T-helper 1 cell (primary cell): ENCODE results near the gene WLS.
A peak's percentile ranks its signal among the peaks of the same experiment; 100 is the strongest.
"Not testable (repeated sequence)": the region's sequence is repeated elsewhere in the genome, so short reads cannot be mapped to it uniquely, and the experiment has no call there.

Source experiments
- DNase-seq, 5 donors: peaks; one replicate each; pipeline ENCODE4 v3.0.0-alpha.2; 2012 to 2020

WLS gene

GRCh38 chr1:68197891-68198290 lies 34.4 kb downstream of the WLS start:
- no peak for DNase-seq

DNA sequence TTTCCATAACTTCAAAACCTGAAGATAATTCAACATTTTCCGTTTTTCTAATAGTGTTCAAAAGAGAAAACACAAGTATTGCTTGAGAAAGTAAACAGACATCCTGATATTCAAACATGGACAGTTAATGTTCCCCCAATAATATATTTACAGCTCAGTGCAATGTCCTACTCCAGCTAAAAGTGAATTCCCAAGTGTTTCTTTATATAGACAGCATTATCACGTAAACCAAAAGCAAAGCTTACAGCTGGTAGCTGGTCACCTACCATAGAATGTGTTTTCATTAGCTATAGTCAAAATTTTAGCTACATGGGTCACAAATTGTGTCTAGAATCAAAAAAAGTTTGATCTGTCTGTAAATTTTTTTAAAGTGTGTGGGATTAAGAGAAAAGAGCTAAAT lies 34.9 kb downstream of the WLS start:
- DNase-seq: no peak

DNA sequence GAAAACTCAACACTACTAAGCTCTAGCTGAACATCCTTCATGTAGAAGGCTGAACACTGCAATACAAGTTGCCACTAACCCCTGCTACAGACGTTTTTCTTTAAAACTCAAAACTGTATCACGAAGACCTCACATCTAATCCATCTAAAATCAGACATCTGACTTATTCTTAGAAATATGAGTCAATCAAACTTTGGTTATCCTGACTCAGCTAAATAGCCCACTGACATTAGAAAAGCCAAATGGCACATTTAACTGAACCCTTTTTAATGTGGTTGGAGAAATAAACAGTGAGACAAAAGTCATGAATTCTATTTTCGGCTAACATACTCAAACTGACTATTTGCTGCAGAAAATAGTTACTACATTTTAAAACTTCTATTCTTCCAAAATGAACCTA lies 35.6 kb downstream of the WLS start:
- no peak for DNase-seq

DNA sequence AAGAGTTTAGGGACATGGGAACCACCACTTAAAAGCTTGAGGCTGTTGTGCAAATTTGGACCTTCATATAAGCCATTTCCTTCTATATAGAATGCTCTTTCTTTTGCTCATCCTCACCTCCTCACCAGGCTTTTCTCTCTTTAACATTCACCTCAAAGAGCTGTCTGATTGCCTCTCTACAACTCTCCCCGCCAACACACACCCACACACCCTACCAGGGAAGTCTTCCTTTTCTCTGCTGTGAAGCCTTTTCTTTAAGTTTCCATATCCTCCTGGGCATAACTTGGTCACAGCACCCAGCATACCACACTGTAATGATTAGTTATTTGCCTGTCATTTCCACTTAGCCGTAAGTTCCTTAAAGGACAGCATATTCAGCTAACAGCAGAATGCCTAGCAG lies 40.6 kb downstream of the WLS start:
- no peak for DNase-seq

DNA sequence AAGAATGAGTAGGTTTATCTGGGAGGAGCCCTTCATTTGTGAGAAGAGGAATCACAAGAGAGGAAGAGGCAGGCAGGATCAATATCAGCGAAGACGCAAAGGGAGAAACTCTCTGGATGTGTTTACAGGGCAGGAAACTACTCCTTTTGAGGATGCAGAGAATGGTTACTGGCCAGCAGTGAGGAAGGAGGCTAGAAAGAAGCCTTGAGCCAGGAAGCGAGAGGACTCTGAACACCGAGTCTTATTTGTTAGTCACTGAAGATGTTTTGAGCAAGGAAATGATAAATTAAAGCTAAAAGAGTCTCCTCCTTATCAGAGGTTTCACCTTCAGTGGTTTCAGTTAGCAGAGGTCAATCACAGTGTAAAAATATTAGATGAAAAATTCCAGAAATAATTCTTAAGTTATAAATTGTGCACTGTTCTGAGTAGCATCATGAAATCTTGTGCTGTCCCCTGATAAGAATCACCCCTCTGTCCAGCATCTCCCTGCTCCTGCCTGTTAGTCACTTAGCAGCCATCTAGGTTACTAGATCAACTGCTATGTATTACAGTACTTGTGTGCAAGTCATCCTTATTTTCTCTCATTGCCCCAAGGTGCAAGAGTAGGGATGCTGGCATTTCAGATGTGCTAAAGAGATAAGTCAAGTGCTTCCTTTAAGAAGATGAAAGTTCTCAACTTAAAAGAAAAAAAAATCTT lies 43.5 kb downstream of the WLS start:
- DNase-seq: no peak

DNA sequence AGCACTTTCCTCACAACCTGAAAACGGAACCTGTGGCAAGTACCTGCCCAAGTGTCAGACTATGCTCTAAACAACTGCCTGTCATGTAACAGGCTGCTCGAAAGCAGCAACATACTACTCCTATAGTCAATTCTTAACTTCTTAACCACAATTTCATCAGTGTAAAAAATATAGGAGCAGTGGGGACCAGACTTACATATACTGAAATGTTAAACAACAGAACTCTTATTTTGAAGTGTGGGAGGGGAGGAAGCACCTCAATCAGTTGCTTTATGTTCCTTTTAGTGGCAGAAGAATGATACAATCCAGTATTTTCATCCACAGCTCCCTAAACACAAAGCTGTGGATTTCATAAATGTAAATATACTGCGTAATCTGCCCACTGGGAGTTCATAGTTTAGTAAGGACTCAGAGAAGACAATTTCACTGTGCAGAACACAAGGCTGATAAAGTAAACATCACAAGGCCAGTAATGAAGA lies 44.2 kb downstream of the WLS start:
- no peak for DNase-seq

DNA sequence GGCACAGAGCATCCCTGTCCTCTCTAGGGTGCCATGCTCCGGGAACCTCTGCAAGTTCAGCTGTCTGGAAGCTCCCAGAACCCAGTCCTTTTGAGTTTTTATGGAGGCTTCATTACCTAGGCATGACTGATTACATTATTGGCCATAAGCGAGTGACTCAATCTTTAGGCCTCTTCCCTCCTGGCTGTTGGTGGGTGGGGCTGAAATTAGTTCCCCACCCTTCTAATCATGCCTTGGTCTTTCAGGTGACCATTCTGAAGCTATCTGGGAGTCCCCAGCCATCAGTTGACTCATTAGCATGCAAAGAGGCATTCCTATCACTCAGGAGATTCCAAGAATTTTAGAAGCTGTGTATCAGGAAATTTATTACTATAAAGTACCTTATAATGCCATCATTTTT lies 46.6 kb downstream of the WLS start:
- no peak for DNase-seq

DNA sequence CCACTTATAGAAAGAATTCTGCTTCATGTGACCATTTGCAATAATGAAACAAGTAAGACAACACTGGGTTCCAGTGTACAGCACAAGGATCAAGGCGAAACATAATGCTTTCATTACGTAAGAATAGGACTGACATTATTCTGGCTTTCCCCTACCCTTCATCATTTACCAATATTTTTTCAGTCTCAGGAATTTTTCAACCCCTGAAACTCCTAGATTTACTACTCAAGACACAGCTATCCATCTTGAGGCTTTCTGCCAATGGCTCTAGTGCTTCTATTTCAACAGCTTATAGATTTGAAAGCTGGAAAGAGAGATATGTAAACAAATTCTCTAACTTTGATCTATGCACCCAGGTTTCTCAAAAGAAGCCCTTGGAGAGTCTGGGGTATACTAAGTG lies 48.4 kb downstream of the WLS start:
- DNase-seq: no peak

GRCh38 chr1:68181165-68181556 lies 51.2 kb downstream of the WLS start:
- no peak for DNase-seq

DNA sequence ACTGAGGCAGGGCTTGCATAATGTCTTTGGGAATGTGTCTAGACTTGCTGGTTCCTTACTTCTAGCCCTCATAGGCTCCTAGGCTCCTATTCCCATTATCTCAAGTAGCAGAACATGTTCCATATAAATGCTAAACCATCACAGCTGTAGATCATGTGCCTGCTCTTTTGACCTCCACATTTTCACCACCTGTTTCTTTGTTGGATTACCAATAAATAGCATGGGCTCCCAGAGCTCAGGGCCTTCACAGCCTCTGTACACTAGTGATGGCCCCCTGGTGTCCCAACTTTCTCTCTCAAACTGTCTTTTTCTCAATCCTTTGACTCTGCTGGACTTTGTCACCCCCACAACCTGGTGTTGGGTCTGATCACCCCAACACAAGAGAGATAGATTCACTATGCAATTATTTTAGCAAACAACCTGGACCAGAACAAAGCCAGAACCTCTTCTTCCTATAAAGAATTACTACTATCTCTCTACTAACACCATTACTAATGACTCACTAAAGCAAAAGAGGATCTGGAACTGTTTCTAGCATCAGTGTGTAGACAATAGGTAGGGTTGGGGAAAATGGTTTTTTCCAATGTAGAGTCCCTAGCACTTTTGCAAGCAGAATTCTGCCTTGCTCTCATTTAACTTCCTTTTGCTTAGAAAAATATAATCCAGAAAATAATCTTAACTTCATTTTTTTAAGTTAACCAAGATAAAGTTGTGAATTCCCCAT lies 51.7 kb downstream of the WLS start:
- no peak for DNase-seq

GRCh38 chr1:68178821-68179490 lies 53.4 kb downstream of the WLS start:
- DNase-seq: peak in 1 of 5 donors; percentile 2

DNA sequence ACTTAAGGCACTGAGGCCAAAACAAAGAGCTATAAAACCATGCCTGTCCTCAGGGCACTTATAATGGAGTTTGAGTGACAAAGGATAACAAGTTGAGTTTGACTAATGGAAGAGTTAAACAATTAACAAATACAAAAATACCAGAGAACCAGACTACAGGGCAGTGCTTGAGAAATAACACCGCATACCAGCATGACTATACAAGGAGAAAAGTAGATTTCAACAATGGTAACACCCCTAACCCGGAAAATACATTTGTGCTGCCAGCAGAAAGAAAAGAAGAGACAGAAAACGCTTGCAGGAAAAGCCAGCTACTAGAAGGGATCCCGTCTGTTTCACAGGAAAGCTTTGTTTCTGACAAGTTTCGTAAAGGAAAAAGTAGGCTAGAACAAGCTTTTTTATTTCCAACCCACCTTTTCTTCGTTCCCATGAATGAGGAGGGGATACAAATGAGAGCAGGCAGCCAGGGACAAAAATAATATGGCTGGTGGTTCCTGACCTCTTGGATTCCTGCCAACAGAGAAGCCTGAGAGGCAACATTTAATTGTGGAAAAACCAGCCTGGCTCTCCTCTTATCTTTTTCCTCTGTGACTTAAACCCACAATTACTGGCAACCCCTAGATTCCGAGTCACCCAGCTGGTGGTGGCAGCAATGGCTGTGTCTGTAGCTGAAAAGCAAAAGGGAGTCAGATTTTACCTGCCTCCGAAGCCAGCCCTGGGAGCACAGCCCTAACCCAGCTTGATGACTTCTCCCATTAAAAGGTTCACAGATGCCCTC lies 56.5 kb downstream of the WLS start:
- no peak for DNase-seq

- no peak for DNase-seq
Measured at GRCh38 chr1:68174738-68175113, 57.6 kb downstream of the WLS start.

DNA sequence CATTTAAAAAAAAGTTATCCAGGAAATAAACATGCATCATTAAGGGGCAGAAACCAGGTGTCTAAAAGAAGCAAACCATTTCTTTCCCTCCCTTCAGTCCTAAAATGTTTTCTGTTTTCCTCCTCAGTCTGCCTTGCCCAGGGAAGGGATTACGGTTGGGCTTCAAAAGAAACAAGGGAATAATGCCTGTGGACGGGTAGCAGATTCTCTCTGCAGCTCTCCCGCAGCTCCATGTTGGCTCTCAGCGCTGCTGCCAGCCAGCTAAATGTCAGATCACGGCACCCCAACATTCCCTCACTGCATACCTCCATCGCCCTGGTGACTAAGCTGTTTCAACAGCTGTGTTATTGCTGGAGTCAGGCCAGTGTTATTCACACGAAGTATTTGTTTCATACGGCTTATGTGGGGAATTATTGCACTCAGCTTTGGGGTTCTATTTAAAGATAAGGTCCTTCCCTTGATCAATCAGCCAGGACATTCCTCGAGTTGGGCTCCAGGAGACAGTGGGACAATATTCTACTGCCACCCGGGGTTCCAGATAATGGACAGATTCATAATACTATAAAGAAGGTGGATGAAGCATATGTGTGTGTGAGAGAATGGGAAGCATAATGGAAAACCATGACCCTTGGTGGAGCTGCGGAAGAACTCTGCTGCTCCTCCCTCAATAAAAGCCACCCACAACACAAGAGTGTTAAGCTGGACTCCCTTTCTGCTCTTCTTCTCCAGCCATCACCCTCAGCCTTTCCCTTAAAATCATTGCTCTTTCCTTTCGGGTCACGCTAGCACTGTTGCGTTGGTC lies 58.2 kb downstream of the WLS start:
- DNase-seq: no peak

- no peak for DNase-seq
Measured at GRCh38 chr1:68173283-68173935, 58.9 kb downstream of the WLS start.

DNA sequence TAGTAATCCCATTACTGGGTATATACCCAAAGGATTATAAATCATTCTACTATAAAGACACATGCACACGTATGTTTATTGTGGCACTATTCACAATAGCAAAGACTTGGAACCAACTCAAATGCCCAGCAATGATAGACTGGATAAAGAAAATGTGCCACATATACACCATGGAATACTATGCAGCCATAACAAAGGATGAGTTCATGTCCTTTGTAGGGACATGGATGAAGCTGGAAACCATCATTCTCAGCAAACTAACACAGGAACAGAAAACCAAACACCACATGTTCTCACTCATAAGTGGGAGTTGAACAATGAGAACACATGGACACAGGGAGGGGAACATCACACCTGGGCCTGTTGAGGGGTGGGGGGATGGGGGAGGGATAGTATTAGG lies 60.5 kb downstream of the WLS start:
- not testable (repeated sequence) for DNase-seq

- DNase-seq: no peak
Measured at GRCh38 chr1:68168545-68169171, 63.7 kb downstream of the WLS start.

GRCh38 chr1:68167211-68167610 lies 65.1 kb downstream of the WLS start:
- DNase-seq: no peak

- DNase-seq: no peak
Measured at GRCh38 chr1:68166348-68166747, 66.0 kb downstream of the WLS start.

DNA sequence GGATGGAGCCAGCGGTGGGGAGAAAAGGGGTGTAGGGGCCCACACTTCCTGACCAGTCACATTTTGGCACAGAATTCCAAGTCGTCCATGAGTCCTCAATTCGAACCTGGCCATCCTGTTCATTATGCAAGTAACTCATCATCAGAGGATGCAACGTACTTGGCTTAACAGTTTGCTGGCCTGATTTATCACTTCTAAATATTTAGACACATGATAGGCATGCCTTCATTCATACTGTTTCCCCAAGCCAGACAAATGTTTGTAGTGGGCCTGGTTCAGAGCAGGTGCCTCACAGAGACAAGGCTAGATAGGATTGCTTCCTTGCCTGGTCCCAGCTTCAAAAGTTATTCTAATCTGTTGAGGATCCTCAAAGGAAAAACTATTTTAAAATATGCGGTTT lies 66.7 kb downstream of the WLS start:
- DNase-seq: no peak

GRCh38 chr1:68164918-68165317 lies 67.4 kb downstream of the WLS start:
- DNase-seq: no peak
